ENCODE results near the gene PIH1D1.

GRCh38 chr19:49450405-49450804 lies 1.2 kb downstream of the PIH1D1 start:
- TF ChIP-seq CTCF (IDR thresholded peaks at IDR 0.05) = no peak
- no peak for TF ChIP-seq POLR2A (IDR thresholded peaks at IDR 0.05)
